AG08396 (cell line): ENCODE measurements around the gene CFDP1.

ENCODE experiments used
- DNase-seq: peaks from one replicate; pipeline ENCODE4 v3.0.0; 2012; ENCODE audit warnings: low spot score, mixed read lengths

Gene CFDP1

DNA sequence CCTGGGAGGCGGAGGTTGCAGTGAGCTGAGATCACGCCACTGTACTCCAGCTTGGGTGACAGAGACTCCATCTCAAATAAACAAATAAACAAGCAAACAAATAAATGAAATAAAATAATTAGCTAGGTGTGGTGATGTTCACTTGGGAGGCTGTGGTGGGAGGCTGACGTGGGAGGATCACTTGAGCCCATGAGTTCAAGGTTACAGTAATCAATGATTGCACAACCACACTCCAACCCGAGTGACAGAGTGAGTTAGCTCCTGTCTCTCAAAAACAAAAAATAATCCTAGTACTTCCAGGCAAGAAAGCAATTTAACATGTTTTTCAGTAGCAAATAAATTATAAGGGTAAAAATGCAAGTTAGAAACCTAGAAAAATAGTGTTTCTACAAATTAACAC, 26.4 kb downstream of the CFDP1 start:
- DNase-seq: no peak

- DNase-seq: no peak
Measured at GRCh38 chr16:75402821-75403475, 30.4 kb downstream of the CFDP1 start.

DNA sequence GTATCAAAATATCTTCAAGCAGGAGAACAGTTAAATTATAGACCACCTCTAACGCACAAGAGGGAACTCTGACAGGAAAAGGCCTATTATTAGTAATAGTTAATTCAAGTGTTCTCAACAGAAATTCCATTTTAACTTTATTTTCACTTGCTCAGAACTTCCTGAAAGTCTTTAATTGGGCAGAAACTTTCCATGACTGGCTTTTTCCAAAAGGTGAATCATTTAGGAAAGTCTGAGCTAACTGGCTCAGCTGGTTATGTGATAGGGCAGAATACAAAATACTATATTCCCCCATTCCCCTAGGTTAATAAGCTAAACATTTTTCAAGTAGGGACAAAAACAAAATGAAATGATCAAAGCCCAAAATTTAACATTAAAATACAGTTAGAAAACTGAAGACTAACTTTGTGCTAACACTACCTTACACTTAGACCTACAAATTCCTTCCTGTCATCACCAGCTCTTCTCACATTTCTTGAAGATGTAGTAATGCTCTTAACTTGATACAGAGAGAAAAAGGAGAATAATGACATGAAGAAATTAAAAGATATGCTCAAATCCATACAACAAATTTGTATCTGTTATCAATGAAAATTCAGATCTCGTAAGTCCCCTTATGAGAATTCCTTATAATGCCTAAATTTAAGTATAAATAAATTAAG, 31.0 kb downstream of the CFDP1 start:
- no peak for DNase-seq

- no peak for DNase-seq
Measured at GRCh38 chr16:75401691-75402090, 31.6 kb downstream of the CFDP1 start.

DNA sequence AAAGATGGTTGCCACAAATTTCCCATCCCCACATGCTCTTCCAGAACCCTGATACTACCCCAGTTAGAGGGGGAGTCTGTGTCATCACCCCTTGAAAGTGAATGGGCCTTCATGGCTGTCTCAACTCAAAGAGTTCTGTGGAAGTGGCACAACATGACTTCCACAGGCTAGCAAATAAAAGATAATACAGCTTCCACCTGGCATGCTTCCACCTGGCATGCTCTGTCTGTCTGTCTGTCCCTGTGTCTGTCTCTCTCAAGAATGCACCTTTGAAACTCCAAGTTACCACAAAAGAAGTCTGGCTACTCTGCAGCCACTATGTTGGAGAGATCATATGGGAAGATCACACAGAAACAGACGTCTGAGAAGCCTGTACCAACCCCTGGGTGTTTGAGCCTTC, 35.0 kb downstream of the CFDP1 start:
- DNase-seq: no peak

DNA sequence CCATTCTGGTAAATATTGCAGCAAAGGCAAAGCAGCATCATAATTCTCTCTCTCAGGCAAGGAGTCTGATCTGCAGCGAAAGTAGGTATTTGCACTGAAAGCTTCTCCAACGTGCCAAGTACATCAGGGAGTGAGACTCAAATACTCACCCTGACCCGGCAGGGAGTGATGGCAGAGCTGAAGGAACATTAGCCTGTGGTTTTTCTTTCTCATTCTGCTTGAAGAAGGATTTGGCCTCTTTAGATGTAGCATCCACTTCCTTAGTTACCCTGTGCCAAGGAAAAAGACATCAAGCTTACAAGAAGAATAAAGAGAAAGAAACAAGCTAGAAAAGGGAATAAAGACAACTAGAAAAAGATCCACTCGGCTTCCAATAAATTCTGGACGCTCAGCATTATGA, 38.4 kb downstream of the CFDP1 start:
- no peak for DNase-seq

- DNase-seq: no peak
Measured at GRCh38 chr16:75392906-75393305, 40.4 kb downstream of the CFDP1 start.

- no peak for DNase-seq
Measured at GRCh38 chr16:75390926-75391653, 42.2 kb downstream of the CFDP1 start.

GRCh38 chr16:75389096-75389690, 44.1 kb downstream of the CFDP1 start:
- DNase-seq: no peak

DNA sequence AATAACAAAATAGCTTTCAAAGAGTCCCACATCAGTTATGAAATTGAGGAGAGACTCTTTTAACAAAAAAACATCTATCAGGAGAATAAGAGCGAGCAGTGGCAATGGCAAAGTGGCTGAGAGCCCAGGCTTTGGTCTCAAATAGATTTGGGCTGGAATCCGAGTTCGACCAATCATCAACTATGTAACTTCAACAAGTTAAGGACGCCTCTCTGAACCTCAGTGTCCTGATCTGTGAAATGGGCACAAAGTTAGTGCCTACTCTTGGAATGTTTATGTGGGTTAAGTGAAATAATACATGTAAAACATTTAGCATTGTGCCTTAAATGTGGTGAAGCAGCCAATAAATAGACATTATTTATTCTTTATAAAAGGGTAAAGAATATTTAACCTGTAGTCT, 45.4 kb downstream of the CFDP1 start:
- no peak for DNase-seq

DNA sequence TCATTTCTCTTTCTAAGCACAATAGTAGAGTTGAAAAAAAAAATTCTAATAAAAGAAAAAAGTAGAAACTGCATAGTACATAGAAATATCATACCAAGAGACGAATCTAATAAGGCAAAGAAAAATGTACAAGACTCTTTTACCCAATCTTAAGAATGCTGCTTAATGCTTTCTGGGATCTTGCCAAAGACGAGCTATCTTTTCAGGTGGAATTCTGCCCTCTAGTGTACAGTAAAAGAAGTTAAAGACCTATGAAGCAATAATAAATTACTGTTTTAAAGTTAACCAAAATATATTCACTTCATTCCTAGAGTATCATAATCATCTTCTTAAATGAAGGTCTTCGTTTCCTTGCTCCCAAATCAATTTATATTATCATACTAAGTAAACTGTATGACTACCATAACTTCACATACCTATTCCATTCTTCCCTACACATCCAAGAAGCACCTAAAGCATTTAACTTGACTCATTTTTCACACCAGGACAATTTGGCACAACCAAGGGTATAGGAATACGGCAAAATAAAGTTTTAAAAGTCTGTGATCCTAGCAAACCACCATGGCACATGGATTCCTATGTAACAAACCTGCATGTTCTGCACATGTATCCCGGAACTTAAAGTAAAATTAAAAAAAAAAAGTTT, 47.7 kb downstream of the CFDP1 start:
- peak; percentile 31 for DNase-seq

GRCh38 chr16:75383141-75383540, 50.2 kb downstream of the CFDP1 start:
- DNase-seq: no peak

GRCh38 chr16:75382611-75383010, 50.7 kb downstream of the CFDP1 start:
- DNase-seq: no peak

- peak; percentile 33 for DNase-seq
Measured at GRCh38 chr16:75380870-75381269, 52.4 kb downstream of the CFDP1 start.

DNA sequence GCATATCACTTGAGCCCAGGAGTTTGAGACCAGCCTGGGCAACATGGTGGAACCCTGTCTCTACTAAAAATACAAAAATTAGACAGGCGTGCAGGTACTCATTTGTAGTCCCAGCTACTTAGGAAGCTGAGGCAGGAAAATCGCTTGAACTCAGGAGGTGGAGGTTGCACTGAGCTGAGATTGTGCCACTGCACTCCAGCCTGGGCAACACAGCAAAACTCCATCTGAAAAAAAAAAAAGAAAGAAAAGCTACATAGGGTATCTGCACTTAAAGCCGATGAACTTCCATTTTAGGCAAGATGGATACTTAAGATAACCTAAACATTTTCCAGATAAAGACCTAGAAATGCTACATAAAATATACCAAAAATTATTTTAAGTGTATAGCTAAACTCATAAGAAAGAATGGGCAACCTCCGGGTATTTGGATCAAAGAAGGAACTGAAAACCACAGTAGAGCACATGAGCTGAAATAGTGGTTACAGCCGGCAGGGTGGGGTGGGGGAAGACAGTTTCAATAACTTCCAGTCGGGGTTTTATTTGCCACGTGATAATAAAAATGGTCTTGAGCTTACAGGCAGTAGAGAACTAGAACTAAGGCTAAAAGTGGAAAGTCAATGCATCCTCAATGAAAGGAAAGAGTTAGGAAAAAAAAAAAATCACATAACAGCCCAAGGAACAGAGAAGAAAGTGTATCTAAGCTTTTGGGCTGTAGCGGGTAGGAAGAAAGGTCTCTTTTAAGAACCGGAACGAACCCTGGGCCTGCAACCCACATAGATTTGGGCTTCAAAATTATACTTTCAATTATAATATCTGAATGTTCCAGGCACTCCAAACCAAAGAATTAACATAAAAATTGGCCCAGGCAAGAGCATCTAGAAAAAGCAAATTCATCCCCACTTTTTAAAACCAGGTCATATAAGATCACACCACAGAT, 53.1 kb downstream of the CFDP1 start:
- DNase-seq: no peak

GRCh38 chr16:75379339-75379738, 54.0 kb downstream of the CFDP1 start:
- DNase-seq: no peak

GRCh38 chr16:75378616-75379015, 54.7 kb downstream of the CFDP1 start:
- DNase-seq: no peak

DNA sequence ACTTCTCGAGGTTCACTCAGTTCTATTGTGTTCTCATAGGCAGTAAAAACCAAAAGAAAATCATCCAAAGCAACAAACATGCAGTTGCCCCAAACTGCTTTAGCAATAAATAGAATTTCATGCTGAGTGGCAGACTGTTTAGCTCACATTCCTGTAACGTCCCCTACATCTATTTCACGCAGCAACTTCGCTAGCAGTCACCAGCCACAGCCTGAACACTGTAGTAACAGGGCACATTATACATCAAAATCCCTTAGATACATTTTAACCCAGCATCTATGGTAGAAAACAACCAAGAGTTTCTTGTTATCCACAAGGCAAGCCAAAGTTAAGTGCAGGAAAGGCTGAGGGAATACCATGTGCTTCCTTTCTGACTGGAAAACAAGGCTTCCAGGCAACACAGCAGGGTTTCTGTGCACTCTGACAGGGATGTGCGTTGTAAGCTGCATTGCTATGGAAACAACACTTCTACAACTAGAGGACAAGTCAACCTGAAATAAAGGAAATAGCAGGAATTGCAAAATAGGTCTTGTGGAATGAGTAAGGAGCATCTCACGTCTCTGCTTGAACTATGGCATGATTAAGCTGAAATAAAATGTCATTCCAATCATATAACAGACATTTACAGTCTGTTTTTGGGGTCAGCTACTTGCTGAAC, 55.4 kb downstream of the CFDP1 start:
- peak; percentile 64 for DNase-seq

DNA sequence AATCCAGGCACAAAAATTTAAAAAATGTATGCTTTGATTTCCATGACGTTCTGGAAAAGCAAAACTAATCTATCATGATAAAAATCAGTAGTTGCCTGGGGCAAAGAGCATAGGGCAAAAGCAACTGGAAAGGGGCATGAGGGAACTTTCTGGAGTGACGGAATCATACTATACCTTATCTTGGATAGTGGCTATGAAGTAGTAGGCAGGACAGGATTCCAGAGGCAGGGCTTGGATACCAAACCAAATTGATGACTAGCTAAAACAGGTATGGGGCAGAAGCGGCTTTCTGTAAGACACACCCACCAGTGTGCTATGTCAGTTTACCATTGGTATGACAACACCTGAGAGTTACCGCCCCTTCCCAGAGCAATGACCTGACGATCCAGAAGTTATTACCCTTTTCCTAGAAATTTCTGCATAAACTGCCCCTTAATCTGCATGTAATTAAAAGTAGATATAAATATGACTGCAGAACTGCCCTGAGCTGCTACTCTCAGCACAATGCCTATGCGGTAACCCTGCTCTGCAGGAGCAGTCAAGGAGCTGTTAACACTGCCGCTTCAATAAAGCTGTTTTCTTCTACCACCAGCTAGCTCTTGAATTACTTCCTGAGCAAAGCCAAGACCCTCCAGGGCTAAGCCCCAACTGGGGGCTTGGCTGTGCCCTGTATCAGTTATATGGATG, 56.7 kb downstream of the CFDP1 start:
- DNase-seq: no peak

DNA sequence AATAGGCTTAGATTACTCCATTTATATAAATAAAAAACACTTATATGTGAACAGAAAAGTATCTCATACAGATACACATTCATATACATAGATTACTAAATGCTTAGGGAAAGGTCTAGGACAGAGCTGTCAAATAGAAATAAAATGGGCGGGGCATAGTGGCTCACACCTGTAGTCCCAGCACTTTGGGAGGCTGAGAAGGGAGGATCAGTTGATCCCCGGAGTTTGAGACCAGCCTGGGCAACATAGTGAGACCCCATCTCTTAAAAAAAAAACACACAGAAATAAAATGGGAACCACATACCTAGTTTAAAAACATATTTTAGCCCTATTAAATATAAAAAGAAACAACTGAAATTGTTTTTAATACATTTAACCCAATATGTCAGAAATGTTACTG, 58.9 kb downstream of the CFDP1 start:
- DNase-seq: no peak
